ENCODE data around the gene F13A1. TPM values are rescaled to one million over a fixed set of nuclear protein-coding genes. Genes with fewer than 3 reads are reported as not detected.

Gene F13A1
- polyA plus RNA-seq, 1 donor: 54.5 TPM

GRCh38 chr6:6191909-6192308, 128.6 kb downstream of the F13A1 start:
- DNase-seq: no peak

GRCh38 chr6:6191476-6191875, 129.0 kb downstream of the F13A1 start:
- DNase-seq: no peak

DNA sequence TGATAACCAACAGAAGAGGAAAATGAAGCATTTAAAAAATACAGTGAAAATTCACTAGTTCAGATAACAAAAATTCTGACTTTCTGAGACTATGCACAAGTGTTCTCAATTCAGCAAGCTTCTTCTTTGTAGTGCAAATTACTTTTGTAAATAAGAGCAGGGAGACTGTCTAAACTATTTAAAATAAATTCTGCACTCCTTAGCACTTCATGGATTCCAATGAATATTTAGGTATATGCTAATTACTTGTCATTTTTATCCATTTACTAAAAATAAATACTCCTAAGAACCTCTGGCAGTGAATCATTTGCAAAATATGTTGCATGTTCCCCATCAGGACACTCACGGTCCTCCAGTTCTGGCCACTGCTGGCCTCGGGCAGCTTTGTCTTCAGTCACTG, 139.8 kb downstream of the F13A1 start:
- DNase-seq: no peak

DNA sequence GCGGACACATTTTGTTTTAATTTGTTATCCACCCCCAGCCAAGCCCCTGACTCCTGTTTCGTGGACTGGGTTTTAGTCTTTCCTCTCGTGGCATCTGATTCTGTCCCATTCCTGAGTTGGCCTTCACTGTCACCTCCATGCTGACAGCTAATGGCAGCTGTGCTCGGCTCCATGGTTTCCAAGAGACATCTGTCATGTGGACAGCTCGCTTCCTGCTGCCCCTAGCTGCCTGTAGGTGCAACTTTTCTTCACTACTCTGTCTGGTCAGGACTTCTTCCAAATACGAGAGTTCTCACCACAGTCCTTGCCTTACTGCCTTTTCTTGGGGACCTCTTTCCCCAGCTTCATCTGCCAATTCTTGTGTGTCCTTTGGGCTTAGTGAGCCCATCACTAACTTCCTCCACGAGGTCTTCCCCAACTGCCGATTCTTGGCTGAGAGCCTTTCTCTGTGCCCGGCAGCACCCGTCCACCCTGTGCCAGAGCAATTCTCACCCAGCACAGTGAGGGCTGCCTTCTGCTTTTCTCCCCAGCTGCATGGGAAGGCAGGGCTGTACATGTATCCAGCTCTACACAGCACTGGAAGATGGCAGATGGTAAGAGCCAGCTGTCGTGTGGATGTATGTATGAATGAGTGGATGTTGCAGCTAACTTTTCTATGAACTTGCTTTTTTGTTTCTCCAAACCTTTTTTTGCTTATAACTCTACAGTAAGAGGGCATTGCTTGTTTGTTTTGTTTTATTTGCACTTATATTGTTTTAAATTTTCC, 140.4 kb downstream of the F13A1 start:
- DNase-seq: no peak

GRCh38 chr6:6178795-6179194, 141.7 kb downstream of the F13A1 start:
- no peak for DNase-seq

DNA sequence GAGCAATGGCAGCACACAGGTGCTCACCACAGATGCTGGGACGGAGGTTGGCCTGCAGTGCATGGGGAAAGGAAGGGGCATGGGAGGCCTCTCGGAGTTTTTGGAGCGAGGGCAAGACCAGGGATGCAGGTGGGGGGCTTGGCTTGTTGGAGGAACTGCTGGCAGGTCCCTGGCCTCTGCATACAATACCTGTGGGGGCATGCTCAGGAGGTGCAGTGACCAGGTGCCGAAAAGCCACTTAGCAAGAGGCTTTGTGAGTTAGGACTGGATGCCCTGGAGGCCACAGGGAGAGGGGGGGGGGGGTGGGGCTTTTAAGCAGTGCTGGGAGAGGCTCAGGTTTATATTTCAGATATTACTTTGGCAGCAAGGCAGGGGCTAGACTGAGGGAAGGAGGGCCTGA, 142.7 kb downstream of the F13A1 start:
- no peak for DNase-seq

DNA sequence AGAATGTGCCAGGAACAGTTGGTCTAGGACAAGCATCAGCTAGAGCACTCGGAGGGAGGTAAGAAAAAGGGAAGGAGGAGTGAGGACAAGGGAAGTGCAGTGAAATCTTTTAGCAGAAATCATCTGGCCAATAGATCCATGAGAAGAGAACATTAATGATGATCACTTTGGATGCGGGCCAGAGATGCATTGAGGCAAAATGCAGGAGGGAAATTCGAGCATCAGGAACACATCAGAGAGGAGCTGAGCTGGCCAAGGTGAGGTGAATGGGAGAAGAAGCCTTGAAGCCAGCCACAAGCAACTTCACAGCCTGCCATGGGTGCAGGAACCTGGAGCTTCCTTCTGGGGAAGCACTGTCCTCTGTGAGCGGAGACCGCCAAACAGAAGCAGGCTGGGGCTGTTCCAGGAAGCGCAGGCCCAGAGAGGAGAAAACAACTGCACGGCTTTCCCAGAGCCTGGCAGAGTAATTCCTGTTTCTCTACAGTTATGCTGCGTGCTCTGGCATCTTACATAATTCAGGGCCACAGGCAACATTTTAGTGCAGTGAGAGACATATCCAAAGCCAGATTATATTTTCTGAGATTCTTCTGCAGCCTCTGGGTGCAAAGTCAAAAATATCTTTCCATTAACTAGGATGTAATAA, 143.8 kb downstream of the F13A1 start:
- DNase-seq: peak; percentile 51

GRCh38 chr6:6176127-6176526, 144.3 kb downstream of the F13A1 start:
- DNase-seq: no peak

DNA sequence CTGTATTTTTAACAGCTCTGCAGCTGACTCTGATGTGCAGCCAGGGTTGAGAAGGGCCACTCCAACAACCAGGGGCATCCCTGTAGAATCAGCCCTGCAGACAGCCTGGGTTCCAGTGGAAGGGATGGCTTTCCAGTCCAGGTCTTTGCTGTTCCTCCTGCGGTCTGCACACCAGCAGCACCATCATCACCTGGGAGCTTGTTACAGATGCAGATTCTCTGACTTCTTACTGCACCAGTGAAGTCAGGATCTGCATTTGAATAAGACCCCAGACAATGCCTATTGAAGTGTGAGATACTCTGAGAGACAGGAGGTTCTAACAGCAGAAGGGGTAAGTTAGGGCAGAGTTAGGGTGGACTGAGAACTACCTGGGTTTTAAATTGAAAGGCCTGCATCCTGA, 151.3 kb downstream of the F13A1 start:
- no peak for DNase-seq

- no peak for DNase-seq
These were observed 154.4 kb downstream of the F13A1 start for GRCh38 chr6:6166064-6166463.

DNA sequence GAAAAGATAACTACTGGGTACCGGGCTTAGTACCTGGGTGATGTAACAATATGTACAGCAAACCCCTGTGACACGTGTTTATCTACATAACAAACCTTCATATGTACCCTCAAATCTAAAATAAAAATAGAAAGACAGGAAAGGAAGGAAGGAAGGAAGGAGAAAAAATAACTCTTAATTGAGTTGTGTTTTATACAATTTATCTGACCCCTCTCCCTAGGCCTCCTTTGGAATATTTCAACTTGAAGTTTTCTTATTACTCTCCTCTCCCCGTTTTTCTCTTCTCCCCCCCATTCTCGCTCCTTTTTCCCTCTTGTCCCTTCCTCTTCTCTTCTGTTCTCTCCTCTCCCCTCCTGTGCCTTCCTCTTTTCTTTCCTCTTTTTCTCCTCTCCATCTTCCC, 156.1 kb downstream of the F13A1 start:
- no peak for DNase-seq

DNA sequence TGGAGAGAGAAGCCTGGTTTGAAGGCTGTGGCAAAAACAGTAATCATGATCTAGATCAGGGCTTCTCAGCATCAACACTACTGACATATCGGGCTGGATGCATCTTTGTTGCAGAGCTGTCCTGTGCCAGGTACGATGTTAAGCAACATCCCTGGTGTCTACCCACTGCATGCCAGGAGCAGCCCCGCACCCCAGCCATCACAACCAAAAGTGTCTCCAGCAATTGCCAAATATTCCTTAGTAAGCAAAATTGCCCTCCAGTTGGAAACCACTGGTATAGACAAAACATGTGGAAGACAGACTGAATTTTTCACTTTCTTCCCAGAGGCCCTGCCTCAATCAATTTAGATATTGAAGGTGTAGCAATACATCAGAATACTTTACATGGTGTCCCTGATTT, 166.1 kb downstream of the F13A1 start:
- no peak for DNase-seq

GRCh38 chr6:6152060-6152459, 168.4 kb downstream of the F13A1 start:
- DNase-seq: no peak

DNA sequence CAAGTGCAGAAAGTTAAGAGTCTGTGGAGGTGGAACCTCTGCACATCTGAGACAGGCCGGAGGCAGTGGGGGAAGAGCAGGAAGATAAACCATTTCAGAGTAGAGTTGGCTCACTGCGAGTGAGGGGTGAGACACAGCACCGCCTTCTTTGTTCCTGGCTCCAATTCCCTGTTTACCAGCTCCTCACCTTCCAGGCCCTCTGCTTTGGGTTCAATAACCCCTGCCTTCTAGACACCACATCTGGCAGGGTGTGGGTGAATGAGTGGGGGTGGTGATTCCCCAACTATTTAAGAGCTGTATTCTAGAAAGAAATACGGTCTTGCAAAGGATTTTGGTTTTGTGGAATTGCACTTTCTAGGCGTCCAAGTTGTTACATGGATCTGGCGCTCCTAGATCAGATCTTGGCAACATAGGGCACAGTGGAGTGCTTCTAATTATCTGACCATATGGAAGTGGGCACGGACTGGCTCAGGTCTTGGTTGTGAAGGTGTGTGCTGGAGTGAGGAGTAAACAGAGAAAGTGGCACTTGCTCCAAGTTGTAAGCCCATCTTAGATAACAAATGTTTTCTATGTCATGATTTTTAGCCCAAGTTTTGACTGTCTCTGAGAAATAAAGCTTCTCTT, 172.2 kb downstream of the F13A1 start:
- DNase-seq: no peak

- DNase-seq: no peak
These were observed 188.9 kb downstream of the F13A1 start for GRCh38 chr6:6131492-6132109.

GRCh38 chr6:6125495-6125894, 195.0 kb downstream of the F13A1 start:
- no peak for DNase-seq

GRCh38 chr6:6123803-6124202, 196.7 kb downstream of the F13A1 start:
- DNase-seq: no peak

DNA sequence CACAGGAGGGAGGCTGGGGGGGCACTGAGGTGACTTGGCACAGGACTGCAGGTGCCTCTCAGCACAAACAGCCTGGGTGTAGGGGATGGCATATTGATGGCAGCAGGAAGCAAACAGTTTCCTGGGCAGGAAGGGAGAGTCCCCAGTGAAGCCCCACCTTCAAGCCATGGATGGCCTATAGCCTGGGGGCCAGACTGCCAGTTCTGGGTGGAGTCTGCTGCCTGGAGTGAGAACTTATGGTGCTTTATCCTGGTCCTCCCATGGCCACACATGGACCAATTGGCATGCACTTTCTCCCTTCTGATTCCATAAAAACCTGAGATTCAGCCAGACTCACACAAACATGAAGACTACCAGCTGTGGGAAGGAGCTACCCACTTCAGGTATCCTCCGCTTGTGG, 198.5 kb downstream of the F13A1 start:
- no peak for DNase-seq

DNA sequence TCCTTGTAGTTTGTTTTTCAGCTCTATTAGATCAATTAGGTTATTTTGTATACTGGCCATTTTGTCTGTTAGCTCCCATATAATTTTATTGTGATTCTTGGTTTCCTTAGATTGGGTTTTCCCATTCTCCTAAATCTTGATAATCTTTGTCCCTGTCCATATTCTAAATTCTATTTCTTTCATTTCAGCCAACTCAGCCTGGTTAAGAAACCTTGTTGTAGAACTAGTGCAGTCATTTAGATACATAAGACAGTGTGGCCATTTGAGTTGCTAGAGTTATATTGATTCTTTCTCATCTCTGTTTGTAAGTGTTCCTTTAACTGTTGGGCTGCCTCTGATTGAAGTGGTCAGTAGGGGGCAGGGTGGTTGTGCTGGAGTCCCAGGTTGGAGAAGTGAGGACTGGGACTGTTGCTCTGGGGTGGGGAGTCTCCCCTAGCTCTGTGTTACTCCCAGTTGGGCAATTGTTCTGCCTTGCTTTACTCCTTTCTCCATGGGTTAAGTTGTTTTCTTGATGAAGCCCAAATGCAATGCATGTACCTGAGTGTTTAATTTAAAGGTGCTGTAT, 214.9 kb downstream of the F13A1 start:
- no peak for DNase-seq

Measured in hindlimb muscle (tissue), 1 donor.